ENCODE measurements around the gene FOXJ2.

Gene FOXJ2

GRCh38 chr12:8052679-8053078 lies 20.2 kb downstream of the FOXJ2 start:
- H3K4me1 ChIP-seq (ENCODE audit: insufficient read depth, low read length), result no peaks in the 10 kb centered on the region
- TF ChIP-seq CTCF (IDR thresholded peaks at IDR 0.05; ENCODE audit: borderline replicate concordance, extremely low read depth, low read length, poor library complexity, severe bottlenecking) (no peak), EZH2 (IDR thresholded peaks at IDR 0.05; ENCODE audit: borderline replicate concordance, low read depth, low read length, severe bottlenecking) (no peak)
- H3K9me3 ChIP-seq (ENCODE audit: insufficient read depth, low read length, severe bottlenecking), result no peaks in the 10 kb centered on the region
- no peak overlapping the region for H2AFZ ChIP-seq (ENCODE audit: low read depth, low read length)
- ATAC-seq (ENCODE audit: insufficient read depth, low read depth), result no peak
- no peaks in the 10 kb centered on the region for H3K79me2 ChIP-seq (ENCODE audit: insufficient read depth, low read length)
- no peaks in the 10 kb centered on the region for H3K27me3 ChIP-seq (ENCODE audit: insufficient read depth, low read length, poor library complexity)
- H3K4me2 ChIP-seq (ENCODE audit: insufficient read depth, low read length), result no peak overlapping the region
- peaks cover 67% of the 10 kb centered on the region for H3K36me3 ChIP-seq (ENCODE audit: insufficient read depth, low read length)
- no peak for DNase-seq
- H3K27ac ChIP-seq (ENCODE audit: low read length), result no peak overlapping the region
- no peak overlapping the region for H3K9ac ChIP-seq (ENCODE audit: low read depth, low read length)
- H3K4me3 ChIP-seq (ENCODE audit: low read depth in 1 of 2, low read length in 2 of 2), result no peak overlapping the region
- H4K20me1 ChIP-seq (ENCODE audit: insufficient read depth, low read length), result 0 out of 2 replicates have a peak, but pooled peaks cover 3% of the 10 kb centered on the region

GRCh38 chr12:8054816-8055215 lies 22.3 kb downstream of the FOXJ2 start:
- no peak for TF ChIP-seq EZH2 (IDR thresholded peaks at IDR 0.05; ENCODE audit: borderline replicate concordance, low read depth, low read length, severe bottlenecking)
- no peak for TF ChIP-seq CTCF (IDR thresholded peaks at IDR 0.05; ENCODE audit: borderline replicate concordance, extremely low read depth, low read length, poor library complexity, severe bottlenecking)
- no peak overlapping the region for H3K9ac ChIP-seq (ENCODE audit: low read depth, low read length)
- no peaks in the 10 kb centered on the region for H3K79me2 ChIP-seq (ENCODE audit: insufficient read depth, low read length)
- H3K36me3 ChIP-seq (ENCODE audit: insufficient read depth, low read length), result peaks cover 46% of the 10 kb centered on the region
- H3K27ac ChIP-seq (ENCODE audit: low read length), result no peak overlapping the region
- no peak overlapping the region for H2AFZ ChIP-seq (ENCODE audit: low read depth, low read length)
- H3K27me3 ChIP-seq (ENCODE audit: insufficient read depth, low read length, poor library complexity), result no peaks in the 10 kb centered on the region
- H4K20me1 ChIP-seq (ENCODE audit: insufficient read depth, low read length), result no peaks in the 10 kb centered on the region
- H3K4me3 ChIP-seq (ENCODE audit: low read depth in 1 of 2, low read length in 2 of 2), result no peak overlapping the region
- H3K9me3 ChIP-seq (ENCODE audit: insufficient read depth, low read length, severe bottlenecking), result no peaks in the 10 kb centered on the region
- ATAC-seq (ENCODE audit: insufficient read depth, low read depth) (no peak), DNase-seq (no peak)
- H3K4me2 ChIP-seq (ENCODE audit: insufficient read depth, low read length), result no peak overlapping the region
- no peaks in the 10 kb centered on the region for H3K4me1 ChIP-seq (ENCODE audit: insufficient read depth, low read length)

GRCh38 chr12:8057306-8057705 lies 24.8 kb downstream of the FOXJ2 start:
- Histone ChIP-seq H3K27ac (ENCODE audit: low read length) (no peak overlapping the region), H4K20me1 (ENCODE audit: insufficient read depth, low read length) (no peaks in the 10 kb centered on the region), H3K9ac (ENCODE audit: low read depth, low read length) (no peak overlapping the region), H3K4me1 (ENCODE audit: insufficient read depth, low read length) (no peaks in the 10 kb centered on the region), H2AFZ (ENCODE audit: low read depth, low read length) (no peak overlapping the region), H3K79me2 (ENCODE audit: insufficient read depth, low read length) (no peaks in the 10 kb centered on the region), H3K9me3 (ENCODE audit: insufficient read depth, low read length, severe bottlenecking) (no peaks in the 10 kb centered on the region), H3K27me3 (ENCODE audit: insufficient read depth, low read length, poor library complexity) (no peaks in the 10 kb centered on the region), H3K4me2 (ENCODE audit: insufficient read depth, low read length) (no peak overlapping the region), H3K4me3 (ENCODE audit: low read depth in 1 of 2, low read length in 2 of 2) (no peak overlapping the region), H3K36me3 (ENCODE audit: insufficient read depth, low read length) (peaks cover 30% of the 10 kb centered on the region)
- TF ChIP-seq CTCF (IDR thresholded peaks at IDR 0.05; ENCODE audit: borderline replicate concordance, extremely low read depth, low read length, poor library complexity, severe bottlenecking), result no peak
- no peak for TF ChIP-seq EZH2 (IDR thresholded peaks at IDR 0.05; ENCODE audit: borderline replicate concordance, low read depth, low read length, severe bottlenecking)
- no peak for ATAC-seq (ENCODE audit: insufficient read depth, low read depth)
- DNase-seq, result no peak

GRCh38 chr12:8057839-8058238 lies 25.3 kb downstream of the FOXJ2 start:
- DNase-seq (no peak), ATAC-seq (ENCODE audit: insufficient read depth, low read depth) (no peak)
- Histone ChIP-seq H3K4me2 (ENCODE audit: insufficient read depth, low read length) (no peak overlapping the region), H3K27ac (ENCODE audit: low read length) (no peak overlapping the region), H3K36me3 (ENCODE audit: insufficient read depth, low read length) (peaks cover 25% of the 10 kb centered on the region), H3K4me3 (ENCODE audit: low read depth in 1 of 2, low read length in 2 of 2) (no peak overlapping the region), H3K79me2 (ENCODE audit: insufficient read depth, low read length) (no peaks in the 10 kb centered on the region), H2AFZ (ENCODE audit: low read depth, low read length) (no peak overlapping the region), H3K4me1 (ENCODE audit: insufficient read depth, low read length) (no peaks in the 10 kb centered on the region), H4K20me1 (ENCODE audit: insufficient read depth, low read length) (no peaks in the 10 kb centered on the region), H3K27me3 (ENCODE audit: insufficient read depth, low read length, poor library complexity) (no peaks in the 10 kb centered on the region), H3K9ac (ENCODE audit: low read depth, low read length) (no peak overlapping the region), H3K9me3 (ENCODE audit: insufficient read depth, low read length, severe bottlenecking) (no peaks in the 10 kb centered on the region)
- TF ChIP-seq CTCF (IDR thresholded peaks at IDR 0.05; ENCODE audit: borderline replicate concordance, extremely low read depth, low read length, poor library complexity, severe bottlenecking) (no peak), EZH2 (IDR thresholded peaks at IDR 0.05; ENCODE audit: borderline replicate concordance, low read depth, low read length, severe bottlenecking) (no peak)
